GM18526 (cell line): ENCODE results near the gene SH3RF1.

Experiments used
- POLR2A ChIP-seq: IDR thresholded peaks from 3 replicates; pipeline ENCODE4 v1.6.1; 2011; ENCODE audit not compliant: insufficient read length; ENCODE audit errors: extremely low read depth

Gene SH3RF1

DNA sequence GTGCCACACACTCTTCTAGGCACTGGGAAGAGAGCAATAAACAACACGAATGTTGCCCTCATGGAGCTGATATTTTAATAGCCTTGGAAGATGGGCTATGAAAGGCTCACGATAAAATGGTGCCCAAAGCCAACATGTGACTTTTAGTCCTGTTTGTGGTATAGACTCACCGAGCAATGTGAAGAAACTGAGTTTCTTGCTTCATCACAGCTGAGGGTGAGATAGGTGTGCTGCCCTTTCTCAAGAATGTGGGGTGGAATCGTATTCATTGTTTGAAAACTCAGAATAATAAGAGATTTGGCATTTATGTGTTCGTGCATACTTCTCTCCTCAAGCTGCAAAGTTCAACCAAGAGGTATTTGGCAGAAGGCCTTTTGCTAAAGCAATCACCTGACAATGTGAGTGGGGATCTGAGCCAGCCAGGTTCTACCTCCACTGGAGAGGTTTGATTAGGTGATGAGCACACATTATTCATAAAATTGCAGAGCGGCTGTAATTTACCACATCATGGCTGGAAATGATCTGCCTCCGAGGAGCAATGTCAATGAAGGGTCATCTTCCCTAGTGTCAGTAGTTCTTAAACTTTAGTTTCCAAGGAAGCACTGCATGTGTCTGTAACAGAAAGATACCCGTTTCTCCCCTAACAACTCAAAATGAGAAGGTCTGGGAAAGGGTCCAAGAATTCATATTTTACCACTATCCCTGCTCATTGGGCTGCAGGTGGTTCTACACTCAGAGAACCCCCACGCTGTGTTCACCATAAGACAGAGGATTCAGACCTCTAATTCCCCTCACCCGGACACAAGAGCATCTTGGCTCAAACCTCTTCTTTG is 218.8 kb downstream of the SH3RF1 start:
- no peak for TF ChIP-seq POLR2A

DNA sequence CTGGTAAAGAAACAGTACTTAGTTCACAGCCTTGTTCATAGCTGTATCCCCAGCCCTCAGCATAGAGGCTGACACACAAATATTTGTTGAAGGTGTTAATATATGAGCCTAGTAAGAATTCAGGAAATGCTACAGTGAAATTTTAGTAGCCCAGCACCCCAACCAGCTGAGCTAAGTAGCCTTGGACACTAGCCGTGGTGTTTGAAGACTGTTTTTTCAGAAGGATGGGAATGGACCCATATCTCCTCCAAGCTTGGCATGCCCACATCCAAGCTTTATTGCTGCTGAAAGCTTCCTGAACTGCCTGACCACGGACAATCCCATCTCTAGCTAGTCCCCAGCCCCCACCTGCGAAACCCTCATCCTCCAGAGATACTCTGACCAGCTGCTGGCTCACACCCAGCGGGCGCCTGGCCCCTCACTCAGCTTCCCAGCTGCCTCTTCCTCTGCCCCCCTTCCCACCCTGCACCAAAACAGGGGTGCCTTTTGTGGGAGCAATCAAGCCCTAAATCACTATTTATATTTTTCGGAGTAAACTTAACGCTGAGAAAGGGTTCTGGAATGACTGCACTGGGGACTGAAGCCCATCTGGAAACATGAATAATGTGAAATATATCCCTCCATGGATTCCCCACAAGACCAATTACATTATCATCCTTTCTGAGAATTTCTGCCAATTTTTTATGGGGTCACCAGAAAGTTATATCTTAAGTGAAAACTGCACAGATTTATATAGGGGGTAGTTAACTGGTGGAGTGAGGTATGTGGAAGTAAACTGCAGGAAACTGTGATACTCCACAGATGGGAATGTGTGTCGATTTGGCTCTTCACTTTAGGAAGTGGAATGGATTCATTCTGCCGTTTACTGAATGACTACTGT is 219.6 kb downstream of the SH3RF1 start:
- TF ChIP-seq POLR2A: no peak

DNA sequence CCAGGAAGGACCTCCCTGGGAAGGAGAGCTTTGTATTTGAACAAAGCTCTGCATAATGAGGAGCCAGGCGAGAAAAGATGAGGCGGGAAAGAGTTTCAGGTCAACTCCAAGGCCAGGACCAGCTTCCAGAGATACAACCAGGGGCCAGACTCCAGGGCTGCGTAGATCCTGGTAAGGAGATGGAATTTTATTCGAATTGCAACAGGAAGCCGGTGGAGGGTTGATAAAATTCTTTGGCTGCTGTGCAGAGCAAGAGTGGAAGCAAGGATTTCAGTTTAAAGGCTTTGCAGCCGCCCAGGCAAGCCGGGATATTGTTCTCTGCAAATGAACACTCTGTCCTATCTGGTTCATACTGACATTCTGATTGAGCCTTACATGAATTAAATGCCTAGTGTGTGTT is 220.5 kb downstream of the SH3RF1 start:
- no peak for TF ChIP-seq POLR2A

DNA sequence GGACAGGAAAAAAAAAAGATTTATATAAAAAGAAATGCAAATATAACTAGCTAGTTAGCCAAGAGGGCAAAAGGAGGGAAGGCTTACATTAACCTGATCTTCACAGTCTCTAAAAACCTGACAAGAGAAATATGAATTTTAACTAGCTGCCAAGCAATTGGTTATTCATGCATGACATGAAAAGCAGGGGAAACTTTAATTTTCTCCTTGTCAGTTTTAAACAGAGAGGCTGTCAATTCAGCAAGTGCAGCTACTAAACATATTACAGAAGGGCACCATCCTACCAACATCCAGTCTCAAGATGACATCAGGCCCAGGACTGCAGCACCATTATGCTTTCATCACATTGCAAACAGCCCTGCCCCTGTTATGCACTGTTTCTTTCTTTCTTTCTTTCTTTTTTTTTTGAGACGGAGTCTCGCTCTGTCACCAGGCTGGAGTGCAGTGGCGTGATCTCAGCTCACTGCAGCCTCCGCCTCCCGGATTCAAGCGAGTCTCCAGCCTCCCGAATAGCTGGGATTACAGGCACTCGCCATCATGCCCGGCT is 221.8 kb downstream of the SH3RF1 start:
- TF ChIP-seq POLR2A: no peak

GRCh38 chr4:169047956-169048355 is 222.8 kb downstream of the SH3RF1 start:
- no peak for TF ChIP-seq POLR2A

- no peak for TF ChIP-seq POLR2A
Observed at GRCh38 chr4:169045862-169046584, 224.7 kb downstream of the SH3RF1 start.

GRCh38 chr4:169044714-169045447 is 225.9 kb downstream of the SH3RF1 start:
- TF ChIP-seq POLR2A: no peak
